GM12801 (cell line): ENCODE results near the gene CLN6.

Source experiments
- CTCF ChIP-seq: IDR thresholded peaks from one replicate; pipeline ENCODE4 v1.5.1; 2011; ENCODE audit warnings: control low read depth; ENCODE audit not compliant: insufficient read length; ENCODE audit errors: extremely low read depth

Gene CLN6

GRCh38 chr15:68205558-68205944, 24.0 kb downstream of the CLN6 start:
- TF ChIP-seq CTCF = no peak

DNA sequence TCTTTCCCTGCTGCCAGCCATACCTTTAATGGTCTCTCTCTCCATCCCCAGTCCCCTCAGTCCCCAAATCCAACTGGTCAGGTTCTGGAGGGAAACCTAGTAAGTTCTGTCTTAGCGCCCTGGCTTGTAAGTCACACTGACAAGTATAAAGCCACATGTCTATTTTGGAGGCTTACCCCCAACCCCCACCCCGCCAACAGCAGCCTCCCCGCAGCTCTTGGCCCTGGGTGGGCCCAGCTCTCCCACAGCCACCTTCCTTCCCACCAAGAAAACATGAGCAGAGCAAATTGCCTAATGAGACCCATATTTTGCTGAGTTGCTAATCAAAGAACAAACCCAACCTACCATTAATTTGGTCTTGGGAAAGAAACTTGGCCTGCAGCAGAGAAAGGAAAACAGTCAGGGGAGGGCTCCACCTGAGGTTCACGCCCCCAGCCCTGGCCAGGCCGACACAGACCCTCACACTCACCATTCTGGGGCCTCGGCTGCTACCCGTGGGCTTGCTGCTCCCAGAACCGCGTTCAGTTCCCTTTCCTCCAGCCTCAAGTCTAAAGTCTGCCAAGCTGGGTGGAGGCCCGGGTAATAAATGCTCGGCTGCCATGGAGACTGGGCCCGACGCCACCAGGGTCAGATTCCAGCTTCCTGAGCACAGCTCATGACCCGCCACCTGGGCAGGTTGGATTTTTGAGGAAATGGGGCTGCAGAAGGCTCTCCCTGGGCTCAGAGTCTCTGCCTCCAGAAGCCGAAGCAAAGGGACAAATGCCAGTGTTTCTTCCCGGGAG, 24.6 kb downstream of the CLN6 start, which contains the start of gene CALML4:
TSS of gene CALML4 (minus strand) at position 557 of the 782 bp plus-strand sequence. CDS start at position 472, 85 bp downstream.
- TF ChIP-seq CTCF = no peak

DNA sequence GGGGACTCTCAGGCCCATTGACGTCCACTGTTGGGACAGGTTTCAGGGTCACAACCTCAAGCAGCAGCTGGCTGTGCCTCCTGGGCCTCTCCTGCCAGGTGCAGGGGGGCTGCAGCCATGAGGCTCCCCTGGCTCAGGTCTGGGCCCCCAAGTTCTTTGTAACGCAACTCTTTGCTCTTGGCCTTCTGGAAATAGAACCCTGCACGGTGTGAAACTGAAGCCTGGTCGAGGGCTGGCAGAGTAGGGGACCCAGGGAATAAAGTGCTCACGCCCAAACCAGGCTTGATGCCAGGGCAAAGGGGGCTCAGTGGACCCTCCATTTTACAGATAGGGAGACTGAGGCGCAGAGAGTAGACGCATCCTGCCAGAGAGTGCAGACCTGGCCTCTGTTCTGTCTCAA, 25.2 kb downstream of the CLN6 start:
- no peak for TF ChIP-seq CTCF

- no peak for TF ChIP-seq CTCF
These were observed 25.6 kb downstream of the CLN6 start for GRCh38 chr15:68203956-68204355.

DNA sequence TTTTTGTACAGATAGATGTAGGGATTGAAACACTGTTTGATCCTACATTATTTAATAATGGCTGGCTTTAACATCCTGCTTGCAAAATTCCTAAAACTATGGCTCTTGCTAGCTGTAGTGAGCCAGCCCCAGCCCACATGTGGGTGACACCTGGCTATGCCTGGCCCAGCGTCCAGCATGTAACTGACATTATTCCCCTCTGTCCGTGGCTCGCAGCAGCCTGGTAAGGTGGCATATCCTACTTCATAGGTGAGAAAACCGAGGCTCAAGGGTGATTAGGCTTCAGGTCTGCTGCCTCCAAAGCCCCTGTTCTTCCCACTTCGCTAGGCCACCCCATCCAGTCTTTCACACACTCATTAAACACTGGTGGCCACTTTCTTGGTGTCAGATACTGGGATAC, 26.0 kb downstream of the CLN6 start:
- TF ChIP-seq CTCF = no peak

DNA sequence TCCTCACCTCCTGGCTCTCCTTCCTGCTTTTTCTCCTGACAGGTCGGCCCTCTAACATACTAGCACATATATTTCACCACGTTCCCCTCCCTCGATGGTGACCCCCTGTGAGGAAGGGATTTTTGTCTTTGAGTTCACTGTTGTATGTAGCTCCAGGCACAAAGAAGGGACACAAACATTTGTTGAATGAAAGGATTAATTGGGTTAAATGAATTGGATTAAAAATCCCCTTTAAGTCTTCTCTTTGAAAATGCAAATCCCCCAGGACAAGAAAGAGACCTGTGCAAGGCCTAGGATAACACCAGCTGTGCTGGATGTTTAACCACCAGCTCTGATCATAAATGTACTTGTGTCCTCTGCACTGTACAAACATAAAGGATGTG, 27.7 kb downstream of the CLN6 start:
- no peak for TF ChIP-seq CTCF

DNA sequence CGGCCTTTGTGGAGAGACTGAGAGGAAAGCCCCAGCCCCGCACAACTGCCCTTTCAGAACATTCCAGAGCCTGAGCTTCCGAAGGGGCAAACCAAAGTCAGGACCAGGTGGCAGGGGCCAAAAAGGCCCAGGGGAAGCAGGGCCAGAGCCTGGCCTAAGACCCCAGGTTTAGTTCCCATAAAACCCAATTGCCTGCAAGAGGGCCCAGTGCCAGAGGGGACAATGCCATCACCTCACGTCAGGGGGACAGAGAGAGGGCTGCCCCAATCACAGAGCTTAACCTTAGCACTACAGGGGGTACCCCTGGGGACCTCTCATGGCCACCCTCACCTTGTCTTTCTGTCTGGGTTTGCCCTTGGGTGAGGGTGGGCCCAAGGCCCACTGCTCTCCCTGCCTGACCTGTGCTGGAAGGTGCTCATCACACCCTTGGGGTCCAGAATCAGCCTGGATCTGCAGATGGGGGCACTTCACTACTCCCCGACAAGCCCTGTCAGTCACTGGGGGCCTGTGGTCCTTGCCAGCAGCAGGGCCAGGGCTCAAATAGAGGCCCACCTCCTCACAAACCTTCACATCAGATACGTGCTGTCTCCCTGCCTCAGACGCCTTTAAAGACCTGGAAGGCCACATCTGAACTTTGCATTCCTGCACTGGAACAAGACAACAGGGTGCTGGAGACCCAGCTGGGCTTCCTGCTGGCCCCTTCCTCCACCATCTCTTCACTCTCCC, 28.2 kb downstream of the CLN6 start:
- no peak for TF ChIP-seq CTCF
